Keratinocyte (primary cell): ENCODE measurements around the gene PLEK. TPM values are rescaled to one million over a fixed set of nuclear protein-coding genes. Genes with fewer than 3 reads are reported as not detected.

ENCODE experiments used
- DNase-seq: peaks from one replicate; pipeline ENCODE4 v3.0.0-alpha.2; 2011; ENCODE audit warnings: low read depth, missing footprints, low spot score
- FAIRE-seq: peaks from 2 replicates; lab custom pipeline; 2011; peaks lifted over from hg19 to GRCh38; lab: Jason Lieb, UNC
- H2AFZ ChIP-seq: 2 replicates; pipeline ENCODE4 v1.6.0; 2012; ENCODE audit warnings: low read length, control low read depth, inconsistent platforms; ENCODE audit not compliant: control insufficient read depth
- H3K27ac ChIP-seq: 2 replicates; pipeline ENCODE4 v1.5.1; 2011; ENCODE audit warnings: low read length; ENCODE audit not compliant: control insufficient read depth, insufficient read depth
- H3K27me3 ChIP-seq: 3 replicates; pipeline ENCODE4 v1.6.0; 2011; ENCODE audit warnings: low read length; ENCODE audit not compliant: control insufficient read depth, insufficient read depth; ENCODE audit errors: extremely low read depth
- H3K36me3 ChIP-seq, 2 experiments: 2 replicates in 1 of 2; 3 replicates in 1 of 2; pipeline ENCODE4 v1.5.1; 2011; ENCODE audit warnings: low read length in 2 of 2, mild to moderate bottlenecking in 1 of 2; ENCODE audit not compliant: control insufficient read depth in 2 of 2, insufficient read depth in 2 of 2; ENCODE audit errors: extremely low read depth in 1 of 2
- H3K4me1 ChIP-seq: 3 replicates; pipeline ENCODE4 v1.5.1; 2011; ENCODE audit warnings: low read length; ENCODE audit not compliant: control insufficient read depth, insufficient read depth; ENCODE audit errors: extremely low read depth
- H3K4me2 ChIP-seq: 3 replicates; pipeline ENCODE4 v1.6.0; 2011; ENCODE audit warnings: low read depth, low read length; ENCODE audit not compliant: control insufficient read depth, insufficient read depth; ENCODE audit errors: extremely low read depth
- H3K4me3 ChIP-seq, 3 experiments: fragments of 200-600 bp in 1 of 3; sonication (generic) in 1 of 3; 2 replicates in 2 of 3; 3 replicates in 1 of 3; pipeline ENCODE4 v1.5.1; 2011 to 2016; ENCODE audit warnings: low read length in 3 of 3, mild to moderate bottlenecking in 3 of 3, control low read depth in 2 of 3, inconsistent platforms in 1 of 3, low read depth in 1 of 3, mixed read lengths in 1 of 3, mixed run types in 1 of 3, moderate library complexity in 1 of 3; ENCODE audit not compliant: control insufficient read depth in 2 of 3, insufficient read depth in 2 of 3; ENCODE audit errors: extremely low read depth in 1 of 3
- H3K79me2 ChIP-seq: 2 replicates; pipeline ENCODE4 v1.6.0; 2012; ENCODE audit warnings: low read length; ENCODE audit not compliant: control insufficient read depth, insufficient read depth
- H3K9ac ChIP-seq: 3 replicates; pipeline ENCODE4 v1.6.0; 2011; ENCODE audit warnings: low read length; ENCODE audit not compliant: control insufficient read depth, insufficient read depth; ENCODE audit errors: extremely low read depth
- H3K9me1 ChIP-seq: 3 replicates; pipeline ENCODE4 v1.6.0; 2011; ENCODE audit warnings: low read length; ENCODE audit not compliant: control insufficient read depth, insufficient read depth; ENCODE audit errors: extremely low read depth
- H3K9me3 ChIP-seq: 2 replicates; pipeline ENCODE4 v1.5.1; 2012; ENCODE audit warnings: low read depth, low read length; ENCODE audit not compliant: control insufficient read depth
- H4K20me1 ChIP-seq: 3 replicates; pipeline ENCODE4 v1.6.0; 2011; ENCODE audit warnings: low read length; ENCODE audit not compliant: control insufficient read depth, insufficient read depth; ENCODE audit errors: extremely low read depth
- EZH2 ChIP-seq: IDR thresholded peaks from one replicate; pipeline ENCODE4 v1.6.1; 2012; ENCODE audit warnings: inconsistent platforms, mild to moderate bottlenecking, low read length, moderate library complexity
- dilution Hi-C: fragments of 300-500 bp; cut with MboI; formaldehyde crosslinking; loops from one replicate; pipeline ENCODE4 v1.7.0; 2020; ENCODE audit warnings: low sequenced_read_pairs; ENCODE audit not compliant: extremely low pct_ligation_motif_present
- polyA plus RNA-seq, 5 experiments: library from polyadenylated mRNA; depleted of rRNA in 3 of 5; stranded (reverse) in 3 of 5; stranded (forward) in 1 of 5; unstranded in 1 of 5; fragments of >200 nt; gene quantifications; 1 replicate in 1 of 5; 2 replicates in 3 of 5; 3 replicates in 1 of 5; pipeline versions ENCODE4 v1.2.1 to v1.2.3, GENCODE V29; 2011 to 2012; ENCODE audit warnings: missing spikeins in 2 of 5, low read depth in 1 of 5, low replicate concordance in 1 of 5
- TF ChIP-seq, protein P1 (sequence below), 3 experiments: IDR thresholded peaks in 1 of 3; conservative IDR thresholded peaks in 1 of 3; optimal IDR thresholded peaks in 1 of 3; 2 replicates in 2 of 3; 3 replicates in 1 of 3; pipeline versions ENCODE3 to v1.5.1; 2011; ENCODE audit warnings: low read length in 3 of 3, mild to moderate bottlenecking in 3 of 3, moderate library complexity in 2 of 3, control low read depth in 1 of 3, inconsistent platforms in 1 of 3; ENCODE audit not compliant: insufficient read depth in 2 of 3; ENCODE audit errors: extremely low read depth in 1 of 3

Gene PLEK
- polyA plus RNA-seq, 1 donor (not counting 4 experiments of a cell fraction or from before 2014, with no cell fraction given), result 0.04 TPM

DNA sequence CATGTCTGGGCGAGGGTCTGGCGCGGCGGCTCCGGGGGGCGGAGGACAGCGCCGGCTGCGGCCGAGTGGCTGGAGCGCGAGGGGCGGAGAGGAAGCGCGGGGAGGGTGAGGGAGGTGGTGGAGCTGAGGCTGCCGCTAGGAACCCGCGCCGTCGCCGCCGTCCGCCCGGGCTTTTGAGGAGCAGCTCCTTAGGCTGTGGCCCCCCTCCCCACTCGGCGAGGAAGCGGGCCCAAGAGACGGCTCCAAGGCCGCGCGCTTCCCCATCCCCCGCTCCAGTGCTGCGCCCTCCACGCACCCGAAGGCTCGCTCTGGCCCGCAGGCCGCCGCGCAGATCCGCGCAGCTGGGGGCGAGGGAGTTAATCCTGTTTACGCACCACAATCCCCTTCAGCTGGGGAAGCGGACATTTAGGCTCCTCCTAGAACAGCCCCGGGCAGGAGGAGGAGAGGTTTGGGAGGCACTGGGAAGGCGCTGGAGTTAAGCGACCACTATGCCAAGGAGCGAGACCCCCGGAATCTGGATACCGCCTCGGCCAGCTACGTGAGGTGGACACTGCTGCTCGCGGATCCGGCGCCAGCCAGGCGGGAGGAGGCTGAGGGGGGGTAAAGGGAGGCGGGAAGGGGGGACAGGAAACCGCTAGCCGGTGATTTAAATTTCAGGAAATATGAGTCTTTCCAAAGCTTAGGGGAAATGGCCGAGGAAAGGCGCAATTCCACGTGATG, 45.5 kb upstream of the PLEK start, which contains the start of gene CNRIP1:
TSS of gene CNRIP1 (minus strand) at position 552 of the 720 bp plus-strand sequence. CDS start at position 3, 549 bp downstream.
- H3K4me2 ChIP-seq, result peak within 1 kb of the TSS; percentile 76

DNA sequence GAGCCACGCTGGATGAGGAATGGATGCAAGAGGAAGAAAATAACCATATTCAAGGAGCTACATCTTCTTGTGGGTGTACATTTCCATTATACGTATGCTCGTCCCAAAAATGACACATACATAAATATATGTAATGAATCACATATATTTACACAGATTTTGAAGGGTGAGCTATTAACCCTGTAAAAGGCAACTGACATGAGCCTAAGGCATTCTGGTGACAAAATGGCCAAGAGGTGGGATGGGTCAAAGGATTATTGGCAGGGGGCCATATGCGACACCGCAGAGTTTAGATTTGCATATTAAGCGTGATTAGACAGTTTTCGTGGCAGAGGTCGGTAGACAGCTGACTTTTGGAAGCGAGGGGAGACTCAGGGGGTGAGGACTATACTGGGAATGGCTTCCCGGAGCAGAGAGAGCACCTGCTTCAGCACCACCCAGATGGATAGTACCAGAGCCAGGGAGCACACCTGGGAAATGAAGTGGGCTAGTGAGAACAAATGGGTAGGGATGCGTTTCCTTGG, 44.9 kb upstream of the PLEK start:
- Histone ChIP-seq H4K20me1 (no peaks in the 10 kb centered on the region), H3K27ac (no peak overlapping the region), H3K9ac (no peak overlapping the region), H3K9me1 (no peaks in the 10 kb centered on the region), H3K36me3 (no peaks in the 10 kb centered on the region), H3K27me3 (peaks cover 26% of the 10 kb centered on the region), H2AFZ (no peak overlapping the region), H3K4me1 (peaks cover 7% of the 10 kb centered on the region), H3K4me2 (peak overlapping the region; percentile 76), H3K4me3 (peak overlapping the region in 2 of 3 experiments; percentile 50 to 60), H3K79me2 (no peaks in the 10 kb centered on the region), H3K9me3 (no peaks in the 10 kb centered on the region)
- FAIRE-seq (peak; percentile 73), DNase-seq (no peak)
- dilution Hi-C loops, result no loop called here
- no peak for TF ChIP-seq EZH2
- TF ChIP-seq, protein P1, sequence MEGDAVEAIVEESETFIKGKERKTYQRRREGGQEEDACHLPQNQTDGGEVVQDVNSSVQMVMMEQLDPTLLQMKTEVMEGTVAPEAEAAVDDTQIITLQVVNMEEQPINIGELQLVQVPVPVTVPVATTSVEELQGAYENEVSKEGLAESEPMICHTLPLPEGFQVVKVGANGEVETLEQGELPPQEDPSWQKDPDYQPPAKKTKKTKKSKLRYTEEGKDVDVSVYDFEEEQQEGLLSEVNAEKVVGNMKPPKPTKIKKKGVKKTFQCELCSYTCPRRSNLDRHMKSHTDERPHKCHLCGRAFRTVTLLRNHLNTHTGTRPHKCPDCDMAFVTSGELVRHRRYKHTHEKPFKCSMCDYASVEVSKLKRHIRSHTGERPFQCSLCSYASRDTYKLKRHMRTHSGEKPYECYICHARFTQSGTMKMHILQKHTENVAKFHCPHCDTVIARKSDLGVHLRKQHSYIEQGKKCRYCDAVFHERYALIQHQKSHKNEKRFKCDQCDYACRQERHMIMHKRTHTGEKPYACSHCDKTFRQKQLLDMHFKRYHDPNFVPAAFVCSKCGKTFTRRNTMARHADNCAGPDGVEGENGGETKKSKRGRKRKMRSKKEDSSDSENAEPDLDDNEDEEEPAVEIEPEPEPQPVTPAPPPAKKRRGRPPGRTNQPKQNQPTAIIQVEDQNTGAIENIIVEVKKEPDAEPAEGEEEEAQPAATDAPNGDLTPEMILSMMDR (optimal IDR thresholded peaks at IDR 0.05 in 1 of 3, IDR thresholded peaks at IDR 0.05 in 1 of 3, conservative IDR thresholded peaks at IDR 0.05 in 1 of 3; ENCODE audit: extremely low read depth in 1 of 3, insufficient read depth in 2 of 3, low read length in 3 of 3), result no peak

More for the DNA sequence above, 45.5 kb upstream of the PLEK start, which contains the start of gene CNRIP1:
- TF ChIP-seq, protein P1 (optimal IDR thresholded peaks at IDR 0.05 in 1 of 3, IDR thresholded peaks at IDR 0.05 in 1 of 3, conservative IDR thresholded peaks at IDR 0.05 in 1 of 3; ENCODE audit: extremely low read depth in 1 of 3, insufficient read depth in 2 of 3, low read length in 3 of 3), result no peak
- TF ChIP-seq EZH2, result no peak
- no peak for FAIRE-seq
- H2AFZ ChIP-seq, result peak within 1 kb of the TSS; percentile 16
- dilution Hi-C loops, result no loop called here
- no peaks in the 10 kb centered on the region for H3K9me1 ChIP-seq
- peaks cover 26% of the 10 kb centered on the region for H3K27me3 ChIP-seq
- H3K79me2 ChIP-seq, result no peaks in the 10 kb centered on the region
- H3K36me3 ChIP-seq, result no peaks in the 10 kb centered on the region
- H3K4me3 ChIP-seq, result peak within 1 kb of the TSS; percentile 27 to 60 (median 50)
- no peak within 1 kb of the TSS for H3K9ac ChIP-seq
- no peaks in the 10 kb centered on the region for H4K20me1 ChIP-seq
- no peaks in the 10 kb centered on the region for H3K9me3 ChIP-seq
- H3K27ac ChIP-seq, result no peak within 1 kb of the TSS
- peaks cover 7% of the 10 kb centered on the region for H3K4me1 ChIP-seq
- DNase-seq, result no peak
